ENCODE results near the gene XCR1. TPM values are rescaled to one million over a fixed set of nuclear protein-coding genes. Genes with fewer than 3 reads are reported as not detected.

Gene XCR1, protein sequence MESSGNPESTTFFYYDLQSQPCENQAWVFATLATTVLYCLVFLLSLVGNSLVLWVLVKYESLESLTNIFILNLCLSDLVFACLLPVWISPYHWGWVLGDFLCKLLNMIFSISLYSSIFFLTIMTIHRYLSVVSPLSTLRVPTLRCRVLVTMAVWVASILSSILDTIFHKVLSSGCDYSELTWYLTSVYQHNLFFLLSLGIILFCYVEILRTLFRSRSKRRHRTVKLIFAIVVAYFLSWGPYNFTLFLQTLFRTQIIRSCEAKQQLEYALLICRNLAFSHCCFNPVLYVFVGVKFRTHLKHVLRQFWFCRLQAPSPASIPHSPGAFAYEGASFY
- total RNA-seq: not detected

DNA sequence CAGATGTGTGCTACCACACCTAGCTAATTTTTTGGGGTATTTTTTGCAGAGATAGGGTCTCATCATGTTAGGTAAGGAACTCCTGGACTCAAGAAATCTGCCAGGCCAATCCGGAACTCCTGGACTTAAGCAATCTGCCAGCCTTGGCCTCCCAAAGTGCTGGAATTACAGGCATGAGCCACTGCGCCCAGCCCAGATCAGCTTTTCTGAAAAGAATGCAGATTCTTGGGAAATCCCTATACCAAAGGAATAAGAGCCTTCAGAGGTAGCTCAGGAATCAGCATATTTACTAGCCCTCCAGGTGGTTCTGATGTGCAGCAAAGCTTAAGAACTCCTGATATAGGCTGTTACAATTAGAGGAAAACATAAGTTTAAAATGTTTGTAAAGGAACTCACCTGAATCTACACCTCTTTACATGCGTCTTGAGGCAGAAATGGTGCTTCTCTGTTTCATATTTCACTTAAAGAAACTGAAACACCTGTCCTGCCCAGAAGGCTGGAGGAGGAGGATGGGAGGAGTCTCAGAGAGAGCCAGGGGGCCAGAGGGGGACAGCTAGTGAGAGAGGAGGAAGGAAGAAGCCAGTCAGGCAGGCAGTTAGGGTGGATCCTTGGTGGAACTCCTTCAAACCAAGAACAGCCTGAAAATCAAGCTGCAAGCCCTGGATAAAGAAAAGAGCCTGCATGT is at the start of gene XCR1:
XCR1 (minus strand) TSS at position 463 of the 685 bp plus-strand sequence. CDS start 5,536 bp downstream, outside the sequence.
- Histone ChIP-seq H3K27ac (no peak within 1 kb of the TSS), H3K27me3 (no peaks in the 10 kb centered on the region), H3K4me1 (no peaks in the 10 kb centered on the region), H3K36me3 (no peaks in the 10 kb centered on the region), H3K4me3 (no peak within 1 kb of the TSS), H3K9me3 (peaks cover 0 to 6% (median 0%) of the 10 kb centered on the region in 4 donors)
- DNase-seq: no peak
- TF ChIP-seq, protein P1, sequence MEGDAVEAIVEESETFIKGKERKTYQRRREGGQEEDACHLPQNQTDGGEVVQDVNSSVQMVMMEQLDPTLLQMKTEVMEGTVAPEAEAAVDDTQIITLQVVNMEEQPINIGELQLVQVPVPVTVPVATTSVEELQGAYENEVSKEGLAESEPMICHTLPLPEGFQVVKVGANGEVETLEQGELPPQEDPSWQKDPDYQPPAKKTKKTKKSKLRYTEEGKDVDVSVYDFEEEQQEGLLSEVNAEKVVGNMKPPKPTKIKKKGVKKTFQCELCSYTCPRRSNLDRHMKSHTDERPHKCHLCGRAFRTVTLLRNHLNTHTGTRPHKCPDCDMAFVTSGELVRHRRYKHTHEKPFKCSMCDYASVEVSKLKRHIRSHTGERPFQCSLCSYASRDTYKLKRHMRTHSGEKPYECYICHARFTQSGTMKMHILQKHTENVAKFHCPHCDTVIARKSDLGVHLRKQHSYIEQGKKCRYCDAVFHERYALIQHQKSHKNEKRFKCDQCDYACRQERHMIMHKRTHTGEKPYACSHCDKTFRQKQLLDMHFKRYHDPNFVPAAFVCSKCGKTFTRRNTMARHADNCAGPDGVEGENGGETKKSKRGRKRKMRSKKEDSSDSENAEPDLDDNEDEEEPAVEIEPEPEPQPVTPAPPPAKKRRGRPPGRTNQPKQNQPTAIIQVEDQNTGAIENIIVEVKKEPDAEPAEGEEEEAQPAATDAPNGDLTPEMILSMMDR (IDR thresholded peaks at IDR 0.05): no peak
- TF ChIP-seq POLR2A (IDR thresholded peaks at IDR 0.05): no peak

DNA sequence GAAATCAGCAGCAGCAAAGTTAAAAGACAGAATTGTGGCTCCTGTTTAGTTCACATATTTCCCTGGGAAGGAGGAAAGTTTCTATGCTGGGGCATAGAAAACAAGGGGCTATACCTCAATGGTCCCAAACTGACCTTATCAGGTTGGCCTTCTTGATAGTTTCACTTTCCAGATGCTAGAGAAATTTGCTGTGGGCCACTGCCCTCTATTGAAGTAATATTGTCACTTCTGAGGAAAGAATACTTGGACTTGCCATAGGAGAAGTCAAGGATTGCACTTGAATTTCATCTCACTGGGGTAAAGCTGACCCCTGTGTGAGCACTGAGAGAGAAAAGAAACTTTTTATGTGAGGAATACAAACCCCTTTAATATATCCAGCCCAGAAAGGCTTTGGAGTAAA is 49.3 kb upstream of the XCR1 start:
- no peaks in the 10 kb centered on the region for H3K36me3 ChIP-seq
- no peak for TF ChIP-seq POLR2A (IDR thresholded peaks at IDR 0.05)
- TF ChIP-seq, protein P1 (IDR thresholded peaks at IDR 0.05): peak in 2 of 6 experiments; percentile 27
- H3K27ac ChIP-seq: no peak overlapping the region
- H3K4me3 ChIP-seq: no peak overlapping the region
- no peaks in the 10 kb centered on the region for H3K4me1 ChIP-seq
- H3K9me3 ChIP-seq: no peaks in the 10 kb centered on the region
- DNase-seq: no peak
- no peaks in the 10 kb centered on the region for H3K27me3 ChIP-seq

DNA sequence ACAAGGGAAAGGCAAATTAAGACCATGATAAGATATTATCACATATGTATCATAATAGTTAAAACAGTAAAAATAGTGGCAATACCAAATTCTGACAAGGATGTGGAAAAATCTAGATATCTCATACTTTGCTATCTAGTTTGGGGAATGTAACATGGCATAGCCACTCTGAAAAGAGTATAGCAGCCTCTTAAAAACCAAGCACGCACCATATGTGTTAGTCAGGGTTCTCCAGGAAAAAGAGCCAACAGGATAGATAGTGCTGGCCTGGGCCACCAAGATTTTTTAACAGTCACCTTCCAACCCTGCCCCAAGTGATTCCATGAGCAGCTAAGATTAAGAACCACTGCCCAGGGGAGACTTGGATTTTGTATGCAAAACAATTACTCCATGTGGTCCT is 48.5 kb upstream of the XCR1 start:
- Histone ChIP-seq H3K27me3 (no peaks in the 10 kb centered on the region), H3K4me3 (no peak overlapping the region), H3K36me3 (no peaks in the 10 kb centered on the region), H3K27ac (no peak overlapping the region), H3K9me3 (no peaks in the 10 kb centered on the region), H3K4me1 (no peaks in the 10 kb centered on the region)
- no peak for TF ChIP-seq POLR2A (IDR thresholded peaks at IDR 0.05)
- TF ChIP-seq, protein P1 (IDR thresholded peaks at IDR 0.05): no peak
- no peak for DNase-seq

DNA sequence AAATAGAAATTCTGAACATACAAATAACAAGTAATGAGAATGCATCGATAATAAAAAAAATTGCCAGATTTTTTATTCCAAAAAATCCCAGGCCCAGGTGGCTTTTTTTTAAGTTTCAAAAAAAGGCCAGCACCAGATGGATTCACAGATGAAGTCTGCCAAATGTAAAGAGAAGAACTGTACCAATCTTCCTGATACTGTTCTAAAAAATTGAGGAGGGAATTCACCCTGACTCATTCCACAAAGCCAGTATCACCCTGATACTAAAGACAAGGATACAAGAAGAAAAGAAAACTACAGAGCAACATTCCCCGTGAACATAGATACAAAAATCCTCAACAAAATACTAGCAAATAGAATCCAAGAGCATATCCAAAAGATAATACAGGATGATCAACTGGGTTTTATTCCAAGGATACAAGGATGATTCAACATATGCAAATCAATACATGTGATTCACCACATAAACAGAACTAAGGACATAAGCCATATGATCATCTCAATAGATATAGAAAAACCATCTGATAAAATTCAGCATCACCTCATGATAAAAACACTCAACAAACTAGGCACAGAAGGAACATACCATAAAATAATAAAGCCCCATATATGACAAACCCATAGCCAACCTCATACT is 44.1 kb upstream of the XCR1 start:
- Histone ChIP-seq H3K36me3 (no peaks in the 10 kb centered on the region), H3K27me3 (no peaks in the 10 kb centered on the region), H3K4me1 (no peaks in the 10 kb centered on the region), H3K27ac (no peak overlapping the region), H3K4me3 (no peak overlapping the region), H3K9me3 (no peaks in the 10 kb centered on the region)
- no peak for TF ChIP-seq POLR2A (IDR thresholded peaks at IDR 0.05)
- TF ChIP-seq, protein P1 (IDR thresholded peaks at IDR 0.05): no peak
- no peak for DNase-seq

DNA sequence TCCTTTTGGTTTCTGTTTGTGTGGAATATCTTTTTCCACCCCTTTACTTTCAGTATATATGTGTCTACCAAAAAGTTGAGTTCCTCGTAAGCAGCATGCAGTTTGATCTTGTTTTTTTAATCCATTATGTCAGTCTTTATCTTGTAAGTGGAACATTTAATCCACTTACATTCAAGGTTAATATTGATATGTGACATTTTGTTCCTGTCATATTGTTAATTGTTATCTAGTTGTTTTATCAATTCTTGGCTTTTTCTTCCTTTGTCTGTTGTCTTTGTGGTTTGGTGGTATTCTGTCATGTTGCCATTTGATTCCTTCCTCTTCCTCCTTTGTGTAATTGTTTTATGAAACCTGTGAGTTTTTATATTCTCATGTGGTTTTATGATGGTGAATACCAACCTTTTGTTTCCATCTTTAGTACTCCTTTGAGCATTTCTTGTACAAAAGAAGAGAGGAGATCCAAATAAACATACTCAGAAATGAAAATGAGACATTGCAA is 43.4 kb upstream of the XCR1 start:
- Histone ChIP-seq H3K36me3 (no peaks in the 10 kb centered on the region), H3K27ac (peak overlapping the region in 1 of 4 donors; percentile 17), H3K4me3 (no peak overlapping the region), H3K4me1 (peaks cover 0 to 2% (median 0%) of the 10 kb centered on the region in 4 donors), H3K27me3 (no peaks in the 10 kb centered on the region), H3K9me3 (no peaks in the 10 kb centered on the region)
- no peak for TF ChIP-seq POLR2A (IDR thresholded peaks at IDR 0.05)
- TF ChIP-seq, protein P1 (IDR thresholded peaks at IDR 0.05): no peak
- DNase-seq: no peak
